ENCODE data around the gene EDIL3.
A peak's percentile ranks its signal among the peaks of the same experiment; 100 is the strongest.

Gene EDIL3

DNA sequence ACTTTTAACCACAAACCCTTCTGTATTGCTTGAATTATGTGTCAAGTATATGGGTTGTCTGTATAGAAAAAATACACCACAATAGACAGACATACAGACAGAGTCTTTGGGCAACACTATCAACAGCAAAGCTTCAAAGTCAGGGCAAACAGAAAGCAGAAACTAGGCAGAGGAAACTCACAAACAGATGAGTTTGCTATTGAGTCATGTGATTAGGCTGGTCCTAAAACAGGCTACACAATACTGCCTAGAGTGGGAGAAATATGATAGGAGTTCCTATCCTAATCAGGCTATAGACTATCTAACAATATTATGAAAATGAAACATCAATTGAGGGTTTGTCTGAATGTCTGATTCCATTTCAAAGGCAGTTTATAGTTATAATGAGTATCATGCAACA, 156.4 kb downstream of the EDIL3 start:
- H3K4me3 ChIP-seq (ENCODE audit: low read length), result no peak overlapping the region
- DNase-seq (ENCODE audit: low read depth), result no peak
- TF ChIP-seq, protein P1, sequence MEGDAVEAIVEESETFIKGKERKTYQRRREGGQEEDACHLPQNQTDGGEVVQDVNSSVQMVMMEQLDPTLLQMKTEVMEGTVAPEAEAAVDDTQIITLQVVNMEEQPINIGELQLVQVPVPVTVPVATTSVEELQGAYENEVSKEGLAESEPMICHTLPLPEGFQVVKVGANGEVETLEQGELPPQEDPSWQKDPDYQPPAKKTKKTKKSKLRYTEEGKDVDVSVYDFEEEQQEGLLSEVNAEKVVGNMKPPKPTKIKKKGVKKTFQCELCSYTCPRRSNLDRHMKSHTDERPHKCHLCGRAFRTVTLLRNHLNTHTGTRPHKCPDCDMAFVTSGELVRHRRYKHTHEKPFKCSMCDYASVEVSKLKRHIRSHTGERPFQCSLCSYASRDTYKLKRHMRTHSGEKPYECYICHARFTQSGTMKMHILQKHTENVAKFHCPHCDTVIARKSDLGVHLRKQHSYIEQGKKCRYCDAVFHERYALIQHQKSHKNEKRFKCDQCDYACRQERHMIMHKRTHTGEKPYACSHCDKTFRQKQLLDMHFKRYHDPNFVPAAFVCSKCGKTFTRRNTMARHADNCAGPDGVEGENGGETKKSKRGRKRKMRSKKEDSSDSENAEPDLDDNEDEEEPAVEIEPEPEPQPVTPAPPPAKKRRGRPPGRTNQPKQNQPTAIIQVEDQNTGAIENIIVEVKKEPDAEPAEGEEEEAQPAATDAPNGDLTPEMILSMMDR (IDR thresholded peaks at IDR 0.05; ENCODE audit: insufficient read depth, low read depth, low read length, missing control alignments), result no peak

DNA sequence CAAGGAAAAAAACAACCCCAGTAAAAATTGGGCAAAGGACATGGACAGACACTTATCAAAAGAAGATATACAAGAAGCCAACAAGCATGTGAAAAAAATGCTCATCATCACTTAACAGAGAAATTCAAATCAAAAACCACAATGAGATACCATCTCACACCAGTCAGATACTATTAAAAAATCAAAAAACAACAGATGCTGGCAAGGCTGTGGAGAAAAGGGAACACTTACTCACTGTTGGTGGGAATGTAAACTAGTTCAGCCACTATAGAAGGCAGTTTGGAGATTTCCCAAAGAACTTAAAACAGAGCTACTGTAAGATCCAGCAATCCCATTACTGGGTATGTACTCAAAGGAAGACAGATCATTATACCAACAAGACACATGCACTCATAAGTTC, 157.4 kb downstream of the EDIL3 start:
- TF ChIP-seq, protein P1 (IDR thresholded peaks at IDR 0.05; ENCODE audit: insufficient read depth, low read depth, low read length, missing control alignments), result no peak
- no peak for DNase-seq (ENCODE audit: low read depth)

DNA sequence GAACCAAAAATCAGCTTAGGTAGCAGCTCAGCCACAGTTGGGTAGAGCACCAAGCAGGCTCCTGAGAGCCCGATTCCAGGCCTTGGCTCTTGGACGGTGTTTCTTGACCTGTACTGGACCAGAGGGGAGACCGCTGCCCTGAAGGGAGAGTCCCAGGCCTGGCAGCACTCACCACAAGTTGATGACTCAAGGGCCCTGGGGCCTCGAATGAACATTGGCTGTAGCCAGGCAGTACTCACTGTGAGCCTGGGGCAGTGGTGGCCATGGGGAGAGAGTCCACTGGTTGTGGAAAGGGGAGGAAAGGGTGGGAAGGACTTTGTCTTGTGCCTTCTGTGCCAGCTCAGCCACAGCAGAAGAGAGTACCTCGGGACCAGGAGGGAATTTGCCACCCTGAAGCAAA, 166.1 kb downstream of the EDIL3 start:
- peak; percentile 22 for DNase-seq (ENCODE audit: low read depth)
- TF ChIP-seq, protein P1 (IDR thresholded peaks at IDR 0.05; ENCODE audit: insufficient read depth, low read depth, low read length, missing control alignments), result no peak
- H3K4me3 ChIP-seq (ENCODE audit: low read length), result no peak overlapping the region

More for the DNA sequence above, 157.4 kb downstream of the EDIL3 start:
- H3K4me3 ChIP-seq (ENCODE audit: low read length), result no peak overlapping the region

GRCh38 chr5:84215521-84215920, 169.2 kb downstream of the EDIL3 start:
- TF ChIP-seq, protein P1 (IDR thresholded peaks at IDR 0.05; ENCODE audit: insufficient read depth, low read depth, low read length, missing control alignments), result no peak
- peak; percentile 91 for DNase-seq (ENCODE audit: low read depth)

GRCh38 chr5:84213861-84214260, 170.8 kb downstream of the EDIL3 start:
- DNase-seq (ENCODE audit: low read depth), result no peak
- TF ChIP-seq, protein P1 (IDR thresholded peaks at IDR 0.05; ENCODE audit: insufficient read depth, low read depth, low read length, missing control alignments), result no peak

More at GRCh38 chr5:84215521-84215920, 169.2 kb downstream of the EDIL3 start:
- no peak overlapping the region for H3K4me3 ChIP-seq (ENCODE audit: low read length)

DNA sequence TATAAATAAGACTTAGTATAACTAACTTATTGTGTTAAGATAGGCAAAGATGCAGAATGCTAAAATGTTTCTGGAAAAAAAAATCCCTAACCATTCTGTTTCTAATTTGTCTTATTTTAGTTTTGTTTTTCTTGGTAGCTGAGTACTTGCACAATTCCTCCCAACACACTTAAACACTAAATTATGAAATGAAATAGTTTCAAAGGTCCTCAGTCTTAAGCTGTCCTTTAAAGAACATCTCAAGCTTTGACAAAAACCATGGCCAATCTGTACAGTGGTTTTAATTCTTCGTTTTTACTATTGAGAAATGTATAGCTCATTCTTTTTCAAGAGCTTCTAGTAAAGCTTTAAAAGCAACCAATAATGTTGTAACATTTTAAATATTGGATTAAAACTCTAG, 171.5 kb downstream of the EDIL3 start:
- H3K4me3 ChIP-seq (ENCODE audit: low read length), result no peak overlapping the region
- no peak for DNase-seq (ENCODE audit: low read depth)
- TF ChIP-seq, protein P1 (IDR thresholded peaks at IDR 0.05; ENCODE audit: insufficient read depth, low read depth, low read length, missing control alignments), result no peak

More at GRCh38 chr5:84213861-84214260, 170.8 kb downstream of the EDIL3 start:
- no peak overlapping the region for H3K4me3 ChIP-seq (ENCODE audit: low read length)

DNA sequence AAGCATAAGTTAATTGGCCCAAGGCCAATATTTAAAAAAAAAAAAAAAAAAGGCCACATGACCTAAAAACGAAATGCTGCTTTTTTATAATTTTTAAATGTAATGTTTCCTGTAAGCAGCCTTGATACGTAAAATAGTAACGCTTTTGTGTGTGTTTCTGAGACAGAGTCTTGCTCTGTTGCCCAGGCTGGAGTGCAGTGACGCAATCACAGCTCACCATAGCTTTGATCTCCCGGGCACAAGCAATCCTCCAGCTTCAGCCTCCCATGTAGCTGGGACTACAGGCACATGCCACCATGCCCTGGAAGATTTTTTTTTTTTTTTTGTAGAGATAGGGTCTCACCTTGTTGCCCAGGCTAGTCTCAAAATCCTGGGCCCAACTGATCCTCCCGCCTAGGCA, 179.9 kb downstream of the EDIL3 start:
- TF ChIP-seq, protein P1 (IDR thresholded peaks at IDR 0.05; ENCODE audit: insufficient read depth, low read depth, low read length, missing control alignments), result no peak
- H3K4me3 ChIP-seq (ENCODE audit: low read length), result no peak overlapping the region
- no peak for DNase-seq (ENCODE audit: low read depth)
